HUDEP-2 (cell line): Measurements from ENCODE around the gene SLC4A5.

Source experiments
- DNase-seq, 76 experiments: peaks; one replicate each; lab custom pipeline; 2025; ENCODE audit not compliant: unreplicated experiment in 76 of 76; lab: John Stamatoyannopoulos, UW

The SLC4A5 gene

DNA sequence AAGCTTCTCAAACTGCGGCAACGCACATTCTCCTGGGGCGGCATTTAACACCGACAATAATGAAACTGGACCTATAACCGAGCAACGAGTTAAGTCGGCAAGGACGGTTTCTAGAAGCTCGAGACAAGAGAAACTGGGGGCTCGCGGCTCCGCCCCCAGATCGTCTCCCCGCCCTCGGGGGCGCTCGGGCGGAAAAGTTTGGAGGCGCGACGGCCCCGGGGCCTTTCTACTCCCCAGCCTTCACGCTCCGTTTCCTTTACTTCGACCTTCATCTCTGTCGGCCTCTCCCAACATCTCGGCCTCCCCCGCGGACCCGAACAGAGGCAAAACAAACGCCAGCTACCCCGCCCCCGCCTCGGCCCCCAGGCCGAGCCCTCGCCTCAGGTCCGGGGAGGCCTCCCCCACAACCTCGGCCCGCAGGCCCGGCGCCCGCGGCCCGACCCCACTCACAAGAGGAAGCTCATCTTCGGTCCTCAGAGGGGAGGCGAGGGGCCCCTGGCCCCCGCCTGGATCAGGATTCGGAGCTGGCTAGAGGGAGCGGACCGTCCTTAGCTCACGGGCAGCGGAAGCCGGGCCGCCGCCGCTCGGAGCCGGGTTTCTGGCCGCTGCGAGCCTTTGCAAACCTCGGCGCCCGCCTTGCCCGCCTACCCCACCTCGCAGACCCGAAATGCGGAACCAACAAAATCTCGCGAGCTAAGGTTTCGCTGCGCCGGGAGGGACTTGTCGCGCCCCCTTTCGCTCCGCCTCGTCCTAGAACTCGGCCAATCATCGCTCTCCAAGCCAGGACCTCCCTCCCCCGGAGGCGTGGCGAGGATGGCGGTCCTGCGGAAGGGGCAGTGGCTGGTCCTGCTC, 164.8 kb downstream of the SLC4A5 start, which contains the start of gene MOB1A:
TSS of gene MOB1A (minus strand) at position 669 of the 852 bp plus-strand sequence. CDS start at position 464, 205 bp downstream.
- peak in 75 of 76 experiments; percentile 83 to 99 (median 97) for DNase-seq

DNA sequence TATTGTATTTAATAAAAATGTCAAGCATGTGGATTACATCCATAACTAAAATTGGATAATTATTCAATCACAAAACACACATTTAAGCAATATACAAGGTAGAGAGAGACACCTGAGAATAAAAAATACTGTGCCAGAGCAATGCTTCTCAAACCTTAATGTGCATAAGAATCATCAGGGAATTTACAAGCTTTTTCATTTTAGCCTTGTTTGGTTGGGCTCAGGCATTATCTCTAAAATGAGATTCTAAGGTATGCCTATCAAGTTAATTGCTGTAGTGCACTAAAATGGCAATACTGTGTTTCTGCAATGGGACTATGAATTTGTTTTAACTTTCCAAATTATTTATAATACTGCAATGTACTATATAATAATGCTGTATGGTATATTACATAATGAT, 165.5 kb downstream of the SLC4A5 start:
- DNase-seq = no peak

DNA sequence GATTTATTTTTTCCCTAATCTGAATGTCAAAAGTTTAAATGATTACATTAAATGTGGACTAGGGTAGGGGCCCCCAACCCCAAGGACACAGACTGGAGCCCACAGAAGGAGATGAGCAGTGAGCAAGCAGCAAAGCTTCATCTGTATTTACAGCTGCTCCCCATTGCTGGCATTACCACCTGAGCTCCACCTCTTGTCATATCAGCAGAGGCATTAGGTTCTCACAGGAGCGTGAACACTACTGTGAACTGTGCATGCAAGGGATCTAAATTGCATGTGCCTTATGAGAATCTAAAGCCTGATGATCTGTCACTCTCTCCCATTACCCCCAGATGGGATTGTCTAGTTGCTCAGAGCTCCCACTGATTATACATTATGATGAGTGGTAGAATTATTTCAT, 168.3 kb downstream of the SLC4A5 start:
- no peak for DNase-seq

DNA sequence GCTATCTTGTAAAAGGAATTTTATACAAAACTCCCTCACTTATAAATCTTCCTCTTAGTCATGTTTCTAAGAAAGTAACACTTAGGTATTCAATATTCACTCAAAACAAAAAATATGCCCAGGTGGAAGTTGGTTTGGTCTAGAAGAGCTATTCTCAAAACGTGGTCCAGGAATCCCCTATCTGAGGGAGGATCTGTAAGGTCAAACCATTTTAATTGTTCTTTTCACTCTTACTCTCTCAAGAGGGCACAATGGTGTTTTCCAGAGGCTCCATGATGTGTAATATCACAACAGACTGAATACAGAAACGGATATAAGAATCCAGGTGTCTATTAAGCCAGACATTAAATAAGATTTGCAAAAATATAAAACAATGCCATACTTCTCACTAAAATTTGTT, 174.5 kb downstream of the SLC4A5 start:
- no peak for DNase-seq
